Peyer's patch (tissue), 4 donors: ENCODE measurements around the gene JDP2. TPM values are rescaled to one million over a fixed set of nuclear protein-coding genes. Genes with fewer than 3 reads are reported as not detected.

Source experiments
- DNase-seq, 3 donors: peaks; one replicate each; pipeline ENCODE4 v3.0.0-alpha.2; 2017 to 2019
- H3K27ac ChIP-seq, 4 donors: fragments of 200-600 bp; sonication (generic); one replicate each; pipeline ENCODE4 v1.5.1; 2016 to 2019
- H3K27me3 ChIP-seq, 2 donors: fragments of 200-600 bp; sonication (generic); one replicate each; pipeline ENCODE4 v1.5.1; 2019
- H3K36me3 ChIP-seq, 3 donors: fragments of 200-600 bp; sonication (generic); one replicate each; pipeline ENCODE4 v1.5.1; 2016 to 2019
- H3K4me1 ChIP-seq, 4 donors: fragments of 200-600 bp; sonication (generic); one replicate each; pipeline ENCODE4 v1.5.1; 2016 to 2019
- H3K4me3 ChIP-seq, 4 donors: fragments of 200-600 bp; sonication (generic); 1 replicate in 3 of 4; 2 replicates in 1 of 4; pipeline ENCODE4 v1.5.1; 2016 to 2019; ENCODE audit warnings: mild to moderate bottlenecking in 1 of 4
- H3K9me3 ChIP-seq, 4 donors: fragments of 200-600 bp; sonication (generic); one replicate each; pipeline ENCODE4 v1.5.1; 2016 to 2019; ENCODE audit warnings: mild to moderate bottlenecking in 1 of 4
- POLR2A ChIP-seq, 2 donors: fragments of 450-650 bp; IDR thresholded peaks; one replicate each; pipeline ENCODE4 v1.5.1; 2017; ENCODE audit warnings: antibody characterized with exemption in 2 of 2, mild to moderate bottlenecking in 2 of 2, moderate library complexity in 2 of 2
- total RNA-seq, 4 donors: library from RNA; depleted of rRNA; stranded (reverse); fragments of >200 nt; gene quantifications; one replicate each; pipeline ENCODE4 v1.1.0, GENCODE V29; 2016
- TF ChIP-seq, protein P1 (sequence below), 6 experiments: fragments of 450-650 bp in 4 of 6; fragments of 200-600 bp in 2 of 6; sonication (generic) in 1 of 6; IDR thresholded peaks; one replicate each; pipeline ENCODE4 v1.5.1; 2017 to 2019; ENCODE audit warnings: antibody characterized with exemption in 6 of 6, mild to moderate bottlenecking in 3 of 6, moderate library complexity in 1 of 6

JDP2 gene
- total RNA-seq, 4 donors from 2014 or later = 56.7 to 111 (median 67.2) TPM

DNA sequence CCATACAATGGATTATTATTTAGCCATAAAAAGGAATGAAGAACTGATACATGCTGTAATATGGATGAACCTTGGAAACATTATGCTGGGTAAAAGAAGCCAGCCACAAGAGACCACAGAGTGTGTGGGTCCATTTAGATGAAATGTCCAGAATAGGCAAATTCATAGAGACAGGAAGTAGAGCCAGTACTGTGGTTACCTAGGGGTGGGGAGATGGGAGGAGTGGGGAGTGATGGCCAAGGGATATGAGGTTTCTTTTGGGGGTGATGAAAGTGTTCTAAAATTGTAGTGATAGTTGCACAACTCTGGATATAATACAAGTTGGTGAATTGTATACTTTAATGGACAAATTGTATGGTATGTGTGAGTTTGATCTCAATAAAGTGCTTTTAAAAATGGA, 18.6 kb downstream of the JDP2 start:
- Histone ChIP-seq H3K27ac (no peak overlapping the region), H3K36me3 (peaks cover 0 to 32% (median 0%) of the 10 kb centered on the region in 3 donors), H3K9me3 (no peaks in the 10 kb centered on the region), H3K4me1 (peaks cover 0 to 34% (median 8%) of the 10 kb centered on the region in 4 donors), H3K4me3 (no peak overlapping the region), H3K27me3 (no peaks in the 10 kb centered on the region)
- TF ChIP-seq, protein P1, sequence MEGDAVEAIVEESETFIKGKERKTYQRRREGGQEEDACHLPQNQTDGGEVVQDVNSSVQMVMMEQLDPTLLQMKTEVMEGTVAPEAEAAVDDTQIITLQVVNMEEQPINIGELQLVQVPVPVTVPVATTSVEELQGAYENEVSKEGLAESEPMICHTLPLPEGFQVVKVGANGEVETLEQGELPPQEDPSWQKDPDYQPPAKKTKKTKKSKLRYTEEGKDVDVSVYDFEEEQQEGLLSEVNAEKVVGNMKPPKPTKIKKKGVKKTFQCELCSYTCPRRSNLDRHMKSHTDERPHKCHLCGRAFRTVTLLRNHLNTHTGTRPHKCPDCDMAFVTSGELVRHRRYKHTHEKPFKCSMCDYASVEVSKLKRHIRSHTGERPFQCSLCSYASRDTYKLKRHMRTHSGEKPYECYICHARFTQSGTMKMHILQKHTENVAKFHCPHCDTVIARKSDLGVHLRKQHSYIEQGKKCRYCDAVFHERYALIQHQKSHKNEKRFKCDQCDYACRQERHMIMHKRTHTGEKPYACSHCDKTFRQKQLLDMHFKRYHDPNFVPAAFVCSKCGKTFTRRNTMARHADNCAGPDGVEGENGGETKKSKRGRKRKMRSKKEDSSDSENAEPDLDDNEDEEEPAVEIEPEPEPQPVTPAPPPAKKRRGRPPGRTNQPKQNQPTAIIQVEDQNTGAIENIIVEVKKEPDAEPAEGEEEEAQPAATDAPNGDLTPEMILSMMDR (IDR thresholded peaks at IDR 0.05) = no peak
- TF ChIP-seq POLR2A (IDR thresholded peaks at IDR 0.05) = no peak
- DNase-seq = no peak

DNA sequence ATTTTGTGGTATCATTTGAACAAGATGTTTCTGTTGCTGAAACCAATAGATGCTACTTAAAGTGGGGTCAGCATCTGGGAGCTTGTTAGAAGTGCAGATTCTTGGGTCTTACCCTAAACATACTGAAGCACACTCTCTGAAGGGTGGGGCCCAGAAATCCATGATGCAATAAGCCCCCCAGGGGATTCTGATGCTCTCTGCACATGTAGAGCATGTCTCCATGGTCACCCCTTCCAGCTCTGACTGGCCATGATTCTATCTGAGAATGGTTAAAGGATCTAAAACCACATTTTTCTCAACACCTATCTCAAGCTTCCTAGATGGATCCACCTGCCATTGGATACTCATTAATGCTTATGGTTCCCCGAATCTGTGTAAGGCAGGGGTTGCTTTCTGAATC, 20.4 kb downstream of the JDP2 start:
- peak overlapping the region in 1 of 4 donors; percentile 91 for H3K27ac ChIP-seq
- H3K9me3 ChIP-seq = no peaks in the 10 kb centered on the region
- DNase-seq = no peak
- no peak overlapping the region for H3K4me3 ChIP-seq
- H3K4me1 ChIP-seq = peaks cover 0 to 45% (median 8%) of the 10 kb centered on the region in 4 donors
- H3K36me3 ChIP-seq = peaks cover 0 to 25% (median 0%) of the 10 kb centered on the region in 3 donors
- H3K27me3 ChIP-seq = no peaks in the 10 kb centered on the region
- no peak for TF ChIP-seq POLR2A (IDR thresholded peaks at IDR 0.05)
- TF ChIP-seq, protein P1 (IDR thresholded peaks at IDR 0.05) = no peak

DNA sequence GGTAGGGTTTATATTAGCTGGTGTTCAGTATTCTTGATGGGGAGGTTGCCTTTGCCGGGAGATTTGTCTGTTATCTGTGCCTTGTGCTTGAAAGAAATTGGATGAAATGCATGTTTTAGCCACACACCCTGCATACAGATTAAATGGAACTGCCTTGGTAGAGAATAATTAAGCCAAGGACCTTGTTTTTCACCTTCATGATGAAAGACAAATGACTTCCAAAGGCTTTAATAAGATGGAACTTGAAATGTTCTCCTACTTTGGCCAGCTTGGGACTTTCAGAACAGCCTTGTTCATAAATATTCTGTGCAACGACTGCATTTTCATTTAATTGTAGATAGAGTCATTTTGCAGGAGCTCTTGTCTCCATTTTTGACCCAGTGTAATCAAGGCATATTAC, 21.2 kb downstream of the JDP2 start:
- Histone ChIP-seq H3K4me1 (peaks cover 0 to 53% (median 8%) of the 10 kb centered on the region in 4 donors), H3K27ac (peak overlapping the region in 2 of 4 donors; percentile 76 to 91), H3K27me3 (no peaks in the 10 kb centered on the region), H3K36me3 (peaks cover 0 to 20% (median 0%) of the 10 kb centered on the region in 3 donors), H3K9me3 (no peaks in the 10 kb centered on the region), H3K4me3 (no peak overlapping the region)
- TF ChIP-seq POLR2A (IDR thresholded peaks at IDR 0.05) = no peak
- TF ChIP-seq, protein P1 (IDR thresholded peaks at IDR 0.05) = no peak
- DNase-seq = no peak

DNA sequence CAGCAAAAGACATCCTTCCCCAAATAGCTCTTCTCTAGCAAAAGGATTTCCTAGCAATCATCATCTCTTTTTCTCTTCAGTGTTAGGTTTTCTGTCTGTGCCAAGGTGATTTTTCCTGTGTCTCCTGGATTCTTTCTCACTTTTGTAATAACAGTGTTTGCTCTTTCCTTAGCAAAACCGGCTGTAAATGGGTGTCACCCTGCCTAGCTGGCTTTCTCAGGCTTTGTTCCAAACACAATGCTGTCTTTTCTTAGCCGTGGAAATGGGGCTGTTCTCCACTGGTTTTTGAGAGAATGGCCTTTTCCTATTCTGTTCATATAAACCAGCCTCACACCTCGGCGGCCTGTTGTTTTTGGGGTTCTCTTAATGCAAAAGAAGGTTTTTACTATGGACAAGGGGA, 21.9 kb downstream of the JDP2 start:
- H3K27ac ChIP-seq = peak overlapping the region in 3 of 4 donors; percentile 40 to 91 (median 76)
- peaks cover 0 to 14% (median 0%) of the 10 kb centered on the region in 3 donors for H3K36me3 ChIP-seq
- no peak for DNase-seq
- peak overlapping the region in 2 of 4 donors; percentile 5 to 24 for H3K4me3 ChIP-seq
- no peaks in the 10 kb centered on the region for H3K9me3 ChIP-seq
- H3K4me1 ChIP-seq = peaks cover 0 to 59% (median 8%) of the 10 kb centered on the region in 4 donors
- TF ChIP-seq POLR2A (IDR thresholded peaks at IDR 0.05) = no peak
- TF ChIP-seq, protein P1 (IDR thresholded peaks at IDR 0.05) = no peak
- no peaks in the 10 kb centered on the region for H3K27me3 ChIP-seq

DNA sequence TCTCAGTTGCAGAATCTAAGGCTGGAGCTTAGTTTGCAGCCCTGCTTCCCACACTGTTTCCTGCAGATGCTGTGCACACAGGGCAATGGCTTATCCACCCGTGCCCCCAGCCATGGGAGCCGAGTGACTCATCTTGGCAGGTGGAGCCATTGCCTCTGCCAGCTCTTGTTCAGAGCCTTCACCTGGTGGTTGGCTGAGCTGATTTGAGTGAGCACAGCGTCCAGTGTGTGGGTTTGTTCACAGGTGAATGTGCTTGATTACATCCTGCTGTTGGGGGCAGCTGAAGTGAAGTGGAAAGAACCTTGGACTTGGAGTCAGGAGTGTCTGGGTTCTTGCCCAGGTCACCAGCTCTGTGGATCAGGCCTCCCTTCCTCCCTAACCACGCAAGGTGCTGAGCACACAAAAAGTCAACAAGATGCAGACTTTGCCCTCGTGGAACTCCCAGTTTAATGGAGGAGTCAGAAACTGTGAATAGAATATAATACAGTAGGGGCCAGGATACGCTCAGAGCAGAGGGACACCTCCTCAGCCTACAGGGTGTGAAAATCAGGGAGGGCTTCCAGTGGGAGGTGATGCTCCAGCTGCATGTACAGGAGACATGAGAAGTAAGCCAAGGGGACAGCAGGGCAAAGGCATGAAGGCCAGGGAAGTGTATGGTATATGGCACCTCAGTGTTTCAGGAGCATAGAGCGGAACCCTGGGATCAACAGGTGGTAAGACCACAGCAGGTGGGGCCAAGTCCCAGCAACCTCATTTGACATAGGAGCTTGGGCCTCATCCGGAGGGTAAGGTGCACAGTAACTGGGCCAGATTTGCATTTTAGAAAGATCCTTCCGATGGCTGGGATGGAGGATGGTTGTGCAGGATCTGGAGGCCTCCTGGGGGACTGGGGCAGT, 22.8 kb downstream of the JDP2 start:
- peaks cover 0 to 68% (median 8%) of the 10 kb centered on the region in 4 donors for H3K4me1 ChIP-seq
- DNase-seq = peak in 2 of 3 donors; percentile 89 to 90

More for the DNA sequence above, 22.8 kb downstream of the JDP2 start:
- Histone ChIP-seq H3K27me3 (no peaks in the 10 kb centered on the region), H3K9me3 (no peaks in the 10 kb centered on the region), H3K4me3 (peak overlapping the region in 2 of 4 donors; percentile 5 to 24), H3K27ac (peak overlapping the region in 3 of 4 donors; percentile 40 to 91 (median 76)), H3K36me3 (peaks cover 0 to 5% (median 0%) of the 10 kb centered on the region in 3 donors)
- TF ChIP-seq POLR2A (IDR thresholded peaks at IDR 0.05) = peak in 1 of 2 donors; percentile 47
- TF ChIP-seq, protein P1 (IDR thresholded peaks at IDR 0.05) = peak in 3 of 6 experiments; percentile 42 to 44 (median 43)
